ENCODE data around the gene JPH2.

The JPH2 gene

GRCh38 chr20:44075950-44076232 lies 111.1 kb downstream of the JPH2 start:
- no peak for DNase-seq (ENCODE audit: low spot score)

GRCh38 chr20:44075191-44075949 lies 111.6 kb downstream of the JPH2 start:
- DNase-seq (ENCODE audit: low spot score) = no peak

- DNase-seq (ENCODE audit: low spot score) = peak; percentile 29
Measured at GRCh38 chr20:44074252-44075151, 112.5 kb downstream of the JPH2 start.

- DNase-seq (ENCODE audit: low spot score) = no peak
Measured at GRCh38 chr20:44073675-44074071, 113.3 kb downstream of the JPH2 start.

GRCh38 chr20:44073011-44073674 lies 113.8 kb downstream of the JPH2 start:
- no peak for DNase-seq (ENCODE audit: low spot score)

GRCh38 chr20:44072384-44072783 lies 114.6 kb downstream of the JPH2 start:
- DNase-seq (ENCODE audit: low spot score) = no peak

GRCh38 chr20:44071526-44072111 lies 115.4 kb downstream of the JPH2 start:
- no peak for DNase-seq (ENCODE audit: low spot score)

- no peak for DNase-seq (ENCODE audit: low spot score)
Measured at GRCh38 chr20:44071057-44071456, 115.9 kb downstream of the JPH2 start.

GRCh38 chr20:44070139-44070900 lies 116.7 kb downstream of the JPH2 start:
- DNase-seq (ENCODE audit: low spot score) = peak; percentile 68

- DNase-seq (ENCODE audit: low spot score) = no peak
Measured at GRCh38 chr20:44069203-44070011, 117.6 kb downstream of the JPH2 start.

GRCh38 chr20:44068316-44069201 lies 118.4 kb downstream of the JPH2 start:
- DNase-seq (ENCODE audit: low spot score) = no peak

GRCh38 chr20:44067650-44068081 lies 119.3 kb downstream of the JPH2 start:
- no peak for DNase-seq (ENCODE audit: low spot score)

GRCh38 chr20:44066645-44067606 lies 120.1 kb downstream of the JPH2 start:
- no peak for DNase-seq (ENCODE audit: low spot score)

- no peak for DNase-seq (ENCODE audit: low spot score)
Measured at GRCh38 chr20:44065401-44066340, 121.3 kb downstream of the JPH2 start.

GRCh38 chr20:44064501-44065400 lies 122.2 kb downstream of the JPH2 start:
- no peak for DNase-seq (ENCODE audit: low spot score)

Data from pons (tissue), 1 donor.